PC-3 (cell line): ENCODE measurements around the gene MLPH. TPM values are rescaled to one million over a fixed set of nuclear protein-coding genes. Genes with fewer than 3 reads are reported as not detected.

ENCODE experiments used
- ATAC-seq: fragments of 200-7000 bp; cut with Tn5 transposase; 2 replicates; pipeline ENCODE4 v1.9.1; 2020; ENCODE audit warnings: mild to moderate bottlenecking, moderate library complexity
- BruUV-seq: library from RNA; stranded (reverse); fragments of 400-500 nt; replicated peaks from 2 replicates; lab custom pipeline; 2021; lab: Mats Ljungman, UMichigan
- CTCF ChIA-PET: fragments of 300-600 bp; sonication (Branson Sonifier 250); formaldehyde crosslinking; loops from one replicate; lab custom pipeline; 2022; ENCODE audit warnings: antibody characterized with exemption; lab: Charles Lee
- POLR2A ChIA-PET: fragments of 300-600 bp; sonication (Branson Sonifier 250); formaldehyde crosslinking; loops from one replicate; lab custom pipeline; 2022; ENCODE audit warnings: antibody characterized with exemption; ENCODE audit not compliant: unreplicated experiment; lab: Charles Lee
- DNase-seq: peaks from one replicate; pipeline ENCODE4 v3.0.0-alpha.2; 2015
- H2AFZ ChIP-seq: fragments of 300-600 bp; sonication (generic); 2 replicates; pipeline ENCODE4 v1.6.0; 2016; ENCODE audit warnings: antibody characterized with exemption, low read length
- H3F3A ChIP-seq: fragments of 300-600 bp; sonication (generic); one replicate; pipeline ENCODE4 v1.6.0; 2017; ENCODE audit warnings: antibody characterized with exemption, low read length, control low read depth, mild to moderate bottlenecking; ENCODE audit not compliant: unreplicated experiment
- H3K27ac ChIP-seq: fragments of 300-600 bp; sonication (generic); 2 replicates; pipeline ENCODE4 v1.5.1; 2016; ENCODE audit warnings: mild to moderate bottlenecking, low read length
- H3K27me3 ChIP-seq: fragments of 300-600 bp; sonication (generic); 2 replicates; pipeline ENCODE4 v1.6.1; 2016; ENCODE audit warnings: low read length, mixed read lengths
- H3K36me3 ChIP-seq: fragments of 300-600 bp; sonication (generic); 2 replicates; pipeline ENCODE4 v1.6.1; 2016; ENCODE audit warnings: low read depth, mixed run types, low read length, mixed read lengths
- H3K4me1 ChIP-seq: fragments of 300-600 bp; sonication (generic); 2 replicates; pipeline ENCODE4 v1.5.1; 2016; ENCODE audit warnings: low read length; ENCODE audit not compliant: insufficient read depth
- H3K4me2 ChIP-seq: fragments of 300-600 bp; sonication (generic); 2 replicates; pipeline ENCODE4 v1.6.0; 2016; ENCODE audit warnings: low read length
- H3K4me3 ChIP-seq: fragments of 300-600 bp; sonication (generic); 2 replicates; pipeline ENCODE4 v1.5.1; 2016; ENCODE audit warnings: mild to moderate bottlenecking, low read length, mixed read lengths
- H3K79me2 ChIP-seq: fragments of 300-600 bp; sonication (generic); 2 replicates; pipeline ENCODE4 v1.6.1; 2017; ENCODE audit warnings: low read length, mixed read lengths
- H3K9ac ChIP-seq: fragments of 300-600 bp; sonication (generic); 2 replicates; pipeline ENCODE4 v1.6.0; 2016; ENCODE audit warnings: mild to moderate bottlenecking, low read length
- H3K9me2 ChIP-seq: fragments of 300-600 bp; sonication (generic); replicated peaks from 2 replicates; pipeline ENCODE4 v1.6.1; 2016; ENCODE audit warnings: mixed run types, low read length, mixed read lengths
- H3K9me3 ChIP-seq: fragments of 300-600 bp; sonication (generic); 2 replicates; pipeline ENCODE4 v1.6.1; 2016; ENCODE audit warnings: low read length, mixed read lengths
- H4K20me1 ChIP-seq: fragments of 300-600 bp; sonication (generic); 2 replicates; pipeline ENCODE4 v1.6.1; 2016; ENCODE audit warnings: low read length, mixed read lengths
- EZH2 ChIP-seq: fragments of 300-600 bp; sonication (generic); IDR thresholded peaks from one replicate; pipeline ENCODE4 v1.6.1; 2017; ENCODE audit warnings: antibody characterized with exemption, mild to moderate bottlenecking, low read length; ENCODE audit not compliant: unreplicated experiment
- EZH2phosphoT487 ChIP-seq: fragments of 300-600 bp; sonication (generic); IDR thresholded peaks from 2 replicates; pipeline ENCODE4 v1.6.1; 2018; ENCODE audit warnings: mild to moderate bottlenecking, antibody characterized with exemption, low read length, borderline replicate concordance
- intact Hi-C: fragments of 100-400 bp; cut with micrococcal nuclease; formaldehyde crosslinking; loops from 2 replicates; pipeline ENCODE4 v1.9.0; 2023
- total RNA-seq: library from RNA; depleted of rRNA; stranded (reverse); fragments of >200 nt; gene quantifications from 2 replicates; pipeline ENCODE4 v1.2.3, GENCODE V29; 2014
- TF ChIP-seq, protein P1 (sequence below): fragments of 300-600 bp; sonication (generic); conservative IDR thresholded peaks from 2 replicates; pipeline ENCODE4 v1.5.1; 2017; ENCODE audit warnings: antibody characterized with exemption, low read depth, mild to moderate bottlenecking, low read length

The MLPH gene
- total RNA-seq, 1 experiment from 2014 or later: 201 TPM

DNA sequence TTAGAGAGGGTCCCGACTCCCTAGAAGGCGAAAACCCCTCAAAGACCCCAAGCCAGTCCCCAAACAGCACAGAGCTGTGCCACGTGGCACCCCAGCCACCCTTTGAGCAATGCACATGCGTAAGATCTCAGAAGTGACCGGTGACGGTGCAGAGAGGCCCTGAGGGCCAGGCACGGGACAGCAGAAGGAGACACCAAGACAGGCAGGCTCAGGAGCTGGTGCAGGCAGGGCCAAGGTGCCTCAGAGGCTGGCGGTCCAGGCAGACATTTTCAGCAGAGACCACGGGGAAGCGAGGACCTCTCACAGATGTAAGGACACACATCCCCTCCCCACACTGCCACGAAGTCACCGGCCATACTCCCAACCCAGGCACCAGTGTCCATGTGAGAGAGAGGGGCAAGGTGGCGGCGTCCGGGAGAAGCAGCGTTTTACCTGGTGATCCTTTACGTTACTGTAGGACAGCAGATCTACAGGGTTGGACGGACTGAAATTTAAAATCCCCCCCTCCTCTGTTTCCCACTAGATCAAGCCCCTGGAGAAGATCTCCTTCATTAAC, 105.5 kb downstream of the MLPH start:
- peaks cover 26% of the 10 kb centered on the region for H3K79me2 ChIP-seq
- ATAC-seq (no peak), DNase-seq (no peak)
- intact Hi-C loops: loop anchor here (10.0 kb wide), 1 partner anchor 72 kb away; no protein-coding TSS in a partner anchor
- CTCF ChIA-PET: no interaction called here
- H3K9me2 ChIP-seq: no peaks in the 10 kb centered on the region
- no peaks in the 10 kb centered on the region for H3F3A ChIP-seq
- no peaks in the 10 kb centered on the region for H3K27me3 ChIP-seq
- no peaks in the 10 kb centered on the region for H3K9me3 ChIP-seq
- no peak overlapping the region for H3K4me3 ChIP-seq
- no peak for TF ChIP-seq EZH2phosphoT487
- TF ChIP-seq, protein P1, sequence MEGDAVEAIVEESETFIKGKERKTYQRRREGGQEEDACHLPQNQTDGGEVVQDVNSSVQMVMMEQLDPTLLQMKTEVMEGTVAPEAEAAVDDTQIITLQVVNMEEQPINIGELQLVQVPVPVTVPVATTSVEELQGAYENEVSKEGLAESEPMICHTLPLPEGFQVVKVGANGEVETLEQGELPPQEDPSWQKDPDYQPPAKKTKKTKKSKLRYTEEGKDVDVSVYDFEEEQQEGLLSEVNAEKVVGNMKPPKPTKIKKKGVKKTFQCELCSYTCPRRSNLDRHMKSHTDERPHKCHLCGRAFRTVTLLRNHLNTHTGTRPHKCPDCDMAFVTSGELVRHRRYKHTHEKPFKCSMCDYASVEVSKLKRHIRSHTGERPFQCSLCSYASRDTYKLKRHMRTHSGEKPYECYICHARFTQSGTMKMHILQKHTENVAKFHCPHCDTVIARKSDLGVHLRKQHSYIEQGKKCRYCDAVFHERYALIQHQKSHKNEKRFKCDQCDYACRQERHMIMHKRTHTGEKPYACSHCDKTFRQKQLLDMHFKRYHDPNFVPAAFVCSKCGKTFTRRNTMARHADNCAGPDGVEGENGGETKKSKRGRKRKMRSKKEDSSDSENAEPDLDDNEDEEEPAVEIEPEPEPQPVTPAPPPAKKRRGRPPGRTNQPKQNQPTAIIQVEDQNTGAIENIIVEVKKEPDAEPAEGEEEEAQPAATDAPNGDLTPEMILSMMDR: no peak
- no peak for TF ChIP-seq EZH2
- H3K36me3 ChIP-seq: no peaks in the 10 kb centered on the region
- H3K4me2 ChIP-seq: no peak overlapping the region
- H3K27ac ChIP-seq: no peak overlapping the region
- H3K4me1 ChIP-seq: peaks cover 14% of the 10 kb centered on the region
- BruUV-seq: no TSS peak
- H3K9ac ChIP-seq: no peak overlapping the region
- 0 out of 2 replicates have a peak, but pooled peaks cover 5% of the 10 kb centered on the region for H4K20me1 ChIP-seq
- H2AFZ ChIP-seq: no peak overlapping the region
- POLR2A ChIA-PET: no interaction called here

DNA sequence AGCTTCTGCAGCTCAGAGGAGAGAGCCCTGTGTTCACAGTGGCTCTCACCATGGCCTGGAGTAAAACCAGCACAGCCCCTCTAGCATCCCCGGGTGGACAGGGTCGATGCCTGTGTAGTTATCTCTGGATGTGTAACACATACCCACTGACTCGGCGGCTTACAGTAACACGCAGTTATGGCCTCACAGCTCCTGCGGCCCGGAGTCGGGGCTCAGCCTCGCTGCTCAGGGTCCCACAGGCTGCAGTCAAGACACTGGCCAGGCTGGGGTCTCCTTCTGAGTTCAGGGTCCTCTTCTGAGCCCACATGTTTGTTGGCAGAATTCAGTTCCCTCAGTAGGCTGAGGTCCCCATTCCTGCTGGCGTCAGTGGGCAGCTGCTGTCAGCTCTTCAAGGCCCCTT, 106.0 kb downstream of the MLPH start:
- DNase-seq: no peak
- H3K4me2 ChIP-seq: no peak overlapping the region
- no peak overlapping the region for H2AFZ ChIP-seq
- H3K27ac ChIP-seq: no peak overlapping the region
- no peaks in the 10 kb centered on the region for H3F3A ChIP-seq
- no TSS peak for BruUV-seq
- no peaks in the 10 kb centered on the region for H3K9me3 ChIP-seq
- H3K4me1 ChIP-seq: peaks cover 13% of the 10 kb centered on the region
- no peaks in the 10 kb centered on the region for H3K27me3 ChIP-seq
- ChIA-PET POLR2A (no interaction called here), CTCF (no interaction called here)
- no peaks in the 10 kb centered on the region for H3K9me2 ChIP-seq
- TF ChIP-seq, protein P1: no peak
- TF ChIP-seq EZH2: no peak
- no peak for TF ChIP-seq EZH2phosphoT487
- peaks cover 21% of the 10 kb centered on the region for H3K79me2 ChIP-seq
- H3K9ac ChIP-seq: no peak overlapping the region
- H4K20me1 ChIP-seq: 0 out of 2 replicates have a peak, but pooled peaks cover 4% of the 10 kb centered on the region
- H3K4me3 ChIP-seq: no peak overlapping the region
- ATAC-seq: no peak
- intact Hi-C loops: loop anchor here (10.0 kb wide), 1 partner anchor 72 kb away; no protein-coding TSS in a partner anchor
- H3K36me3 ChIP-seq: no peaks in the 10 kb centered on the region

DNA sequence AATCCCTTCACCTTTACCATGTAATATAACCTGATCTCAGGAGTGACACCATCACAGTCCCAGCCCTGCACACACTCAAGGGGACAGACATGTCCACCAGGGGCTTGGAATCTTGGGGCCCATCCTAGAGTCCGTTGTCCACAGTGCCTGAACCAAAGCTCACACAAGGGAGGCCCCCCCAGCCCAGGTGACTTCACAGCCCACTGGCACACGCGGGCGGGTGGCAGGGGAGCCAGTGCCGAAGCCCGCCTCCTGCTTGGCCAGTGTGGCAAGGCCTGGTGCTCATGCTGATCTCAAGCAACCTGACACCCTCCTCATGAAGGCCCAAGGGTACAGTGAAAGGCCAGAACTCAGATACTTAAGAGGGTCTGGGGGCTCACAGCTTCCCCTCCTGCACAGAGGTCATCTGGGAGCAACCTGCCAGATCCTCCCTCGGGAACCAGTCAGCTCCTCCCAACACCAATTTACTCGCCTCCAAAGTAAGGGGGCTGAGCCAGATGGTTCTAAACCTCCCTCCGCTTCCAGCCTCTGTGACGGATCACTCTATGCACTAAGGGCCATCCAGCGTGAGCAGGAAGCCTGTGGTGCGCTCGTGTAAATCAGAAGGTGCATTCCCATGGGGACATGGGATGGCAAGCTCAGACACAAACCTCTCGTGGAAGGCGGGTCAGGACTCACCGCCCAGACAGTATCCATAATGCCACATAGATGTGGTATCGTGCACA, 106.7 kb downstream of the MLPH start:
- intact Hi-C loops: loop anchor here (10.0 kb wide), 1 partner anchor 71 kb away; no protein-coding TSS in a partner anchor
- peaks cover 8% of the 10 kb centered on the region for H3K4me1 ChIP-seq
- no peaks in the 10 kb centered on the region for H3K36me3 ChIP-seq
- CTCF ChIA-PET: no interaction called here
- POLR2A ChIA-PET: no interaction called here
- no peak for TF ChIP-seq EZH2
- no peak for TF ChIP-seq EZH2phosphoT487
- TF ChIP-seq, protein P1: no peak
- no peaks in the 10 kb centered on the region for H3K9me2 ChIP-seq
- H3K4me2 ChIP-seq: no peak overlapping the region
- no peaks in the 10 kb centered on the region for H3K27me3 ChIP-seq
- H3K9me3 ChIP-seq: no peaks in the 10 kb centered on the region
- no peaks in the 10 kb centered on the region for H4K20me1 ChIP-seq
- BruUV-seq: no TSS peak
- H3K9ac ChIP-seq: no peak overlapping the region
- no peak for DNase-seq
- H3K79me2 ChIP-seq: peaks cover 14% of the 10 kb centered on the region
- H3K4me3 ChIP-seq: no peak overlapping the region
- no peaks in the 10 kb centered on the region for H3F3A ChIP-seq
- H2AFZ ChIP-seq: no peak overlapping the region
- ATAC-seq: no peak
- H3K27ac ChIP-seq: no peak overlapping the region
